GM18508 (cell line): ENCODE measurements around the gene CDC42SE1.

ENCODE experiments used
- ATAC-seq: cut with Tn5 transposase; IDR thresholded peaks from one replicate; pipeline ENCODE4 v1.9.1; 2021; ENCODE audit warnings: moderate number of reproducible peaks; ENCODE audit not compliant: insufficient read depth, unreplicated experiment

The CDC42SE1 gene

DNA sequence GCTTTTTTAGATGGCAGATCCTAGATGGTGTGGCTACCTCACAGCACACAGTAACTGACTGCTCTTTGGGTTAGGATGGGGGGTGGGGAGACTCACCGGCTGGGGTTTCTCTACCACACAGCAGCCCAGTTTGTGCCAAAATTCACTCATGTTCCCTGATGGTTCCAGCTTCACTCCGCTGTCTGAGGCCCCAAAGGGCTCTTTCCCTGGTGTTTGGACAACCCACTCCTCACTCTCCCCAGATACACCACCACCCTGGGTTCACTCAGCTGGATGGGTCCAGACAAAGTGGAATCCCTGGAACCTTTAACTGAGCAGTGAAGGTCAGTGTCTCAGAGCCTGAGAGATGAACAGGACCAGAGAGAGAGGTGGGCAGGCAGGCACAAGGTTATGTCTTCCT lies 3.8 kb downstream of the CDC42SE1 start:
- ATAC-seq, result no peak

DNA sequence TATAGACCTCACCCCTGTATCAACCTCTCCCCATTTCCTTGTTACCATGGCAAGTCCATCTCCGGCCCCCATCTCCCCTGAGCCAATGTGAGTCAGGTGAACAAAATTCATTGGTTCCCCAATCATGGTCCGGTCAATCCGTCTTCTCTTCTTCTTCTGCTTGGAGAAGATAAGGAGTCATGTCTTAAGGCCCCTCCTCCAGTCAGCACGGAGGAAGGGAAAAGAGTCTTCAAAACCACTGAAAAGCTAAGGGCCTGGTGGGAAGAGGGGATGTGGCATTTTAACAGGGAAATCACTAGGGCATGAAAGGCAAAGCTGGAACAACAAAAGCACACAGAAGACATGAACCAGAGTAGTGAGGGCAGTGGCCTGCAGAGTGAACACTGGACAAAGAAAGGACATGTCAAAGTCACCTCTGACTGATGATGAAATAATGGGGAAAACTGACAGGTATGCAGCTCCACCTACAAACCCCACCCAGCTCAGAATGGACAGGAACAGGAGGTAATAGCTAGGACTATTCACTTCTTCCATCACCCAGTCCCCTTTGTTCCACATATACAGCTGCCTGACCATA lies 4.4 kb downstream of the CDC42SE1 start:
- no peak for ATAC-seq

DNA sequence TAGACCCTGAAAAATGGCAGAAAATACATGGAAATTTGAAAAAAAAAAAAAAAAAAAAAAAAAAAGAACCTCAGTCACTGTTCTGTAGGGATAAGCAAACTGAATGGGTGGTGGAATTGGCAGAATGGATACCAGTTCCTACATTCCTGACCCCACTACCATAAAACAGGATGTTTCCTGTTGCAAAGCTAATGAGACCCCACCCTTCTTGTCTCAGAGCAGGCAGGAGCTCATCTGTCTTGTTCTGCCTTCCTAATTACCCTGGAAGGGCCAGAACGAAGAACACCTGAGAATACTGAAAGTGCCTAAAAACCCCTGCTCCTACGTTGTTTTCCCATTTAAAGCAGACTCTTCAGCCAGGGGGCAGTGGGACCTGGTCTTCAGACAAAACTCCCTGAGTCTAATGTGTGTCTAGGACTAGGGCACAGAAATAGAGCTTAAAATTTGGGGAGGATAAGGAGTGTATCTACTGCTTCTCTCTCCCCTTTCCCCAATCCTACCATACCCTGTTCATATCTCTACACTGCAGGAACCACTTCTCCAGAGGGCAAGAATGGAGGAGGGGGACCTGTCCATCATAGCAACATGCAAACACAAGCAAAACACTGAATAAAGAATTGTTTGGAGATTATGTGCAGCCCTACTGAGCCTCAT lies 7.9 kb downstream of the CDC42SE1 start:
- ATAC-seq, result no peak

DNA sequence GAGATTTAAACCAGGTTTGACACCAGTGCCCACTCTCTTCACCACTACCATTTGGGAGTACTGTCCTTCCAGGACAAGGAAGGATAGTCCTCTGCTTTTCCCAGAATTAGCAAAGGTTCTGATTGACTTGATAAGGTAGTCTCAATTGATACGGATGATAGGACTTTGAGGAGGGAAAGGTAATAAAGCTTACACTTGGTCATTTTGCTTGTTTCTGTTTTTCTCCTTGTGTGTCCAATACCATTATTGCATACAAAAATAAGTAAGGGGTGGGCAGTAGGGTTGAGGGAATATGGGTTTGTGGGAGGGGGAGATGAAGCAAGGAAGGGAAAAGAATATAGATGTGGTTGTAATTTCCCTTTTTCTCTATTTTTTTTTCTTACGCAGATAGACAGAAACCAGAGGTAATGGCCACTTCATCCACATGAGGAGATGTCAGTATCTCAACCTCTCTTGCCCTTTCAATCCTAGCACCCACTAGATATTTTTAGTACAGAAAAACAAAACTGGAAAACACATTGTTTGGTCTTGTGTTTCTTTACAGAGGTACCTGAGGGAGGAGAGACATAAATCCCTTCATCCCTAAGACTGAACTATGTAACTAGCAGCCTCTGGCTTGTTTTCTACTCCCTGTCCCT lies 9.3 kb downstream of the CDC42SE1 start:
- ATAC-seq, result no peak

DNA sequence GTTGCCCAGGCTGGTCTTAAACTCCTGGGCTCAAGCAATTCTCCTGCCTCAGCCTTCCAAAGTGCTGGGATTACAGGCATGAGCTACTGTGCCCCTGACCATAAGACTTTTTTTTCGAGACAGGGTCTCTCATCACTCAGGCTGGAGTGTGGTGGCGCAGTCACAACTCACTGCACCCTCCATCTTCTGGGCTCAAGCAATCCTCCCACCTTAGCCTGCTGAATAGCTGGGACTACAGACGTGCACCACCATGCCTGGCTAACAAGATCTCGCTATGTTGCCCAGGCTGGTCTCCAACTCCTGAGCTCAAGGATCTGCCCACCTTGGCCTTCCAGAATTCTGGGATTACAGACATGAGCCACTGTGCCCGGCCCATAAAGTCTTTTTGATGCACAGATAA lies 10.0 kb downstream of the CDC42SE1 start:
- ATAC-seq, result no peak

DNA sequence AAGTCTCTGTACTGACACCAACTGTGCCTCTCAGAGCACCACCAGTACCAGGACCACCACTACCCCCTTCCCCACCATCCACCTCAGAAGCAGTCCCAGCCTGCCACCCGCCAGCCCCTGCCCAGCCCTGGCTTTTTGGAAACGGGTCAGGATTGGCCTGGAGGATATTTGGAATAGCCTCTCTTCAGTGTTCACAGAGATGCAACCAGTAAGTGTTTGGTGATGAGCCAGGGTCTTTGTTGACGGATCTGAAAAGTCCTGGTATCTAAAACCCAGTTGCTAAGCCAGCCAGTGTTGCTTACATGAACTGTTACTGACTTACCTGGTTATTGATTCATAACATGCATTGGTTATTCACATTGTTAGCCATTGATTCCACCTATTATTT lies 10.8 kb downstream of the CDC42SE1 start:
- no peak for ATAC-seq

DNA sequence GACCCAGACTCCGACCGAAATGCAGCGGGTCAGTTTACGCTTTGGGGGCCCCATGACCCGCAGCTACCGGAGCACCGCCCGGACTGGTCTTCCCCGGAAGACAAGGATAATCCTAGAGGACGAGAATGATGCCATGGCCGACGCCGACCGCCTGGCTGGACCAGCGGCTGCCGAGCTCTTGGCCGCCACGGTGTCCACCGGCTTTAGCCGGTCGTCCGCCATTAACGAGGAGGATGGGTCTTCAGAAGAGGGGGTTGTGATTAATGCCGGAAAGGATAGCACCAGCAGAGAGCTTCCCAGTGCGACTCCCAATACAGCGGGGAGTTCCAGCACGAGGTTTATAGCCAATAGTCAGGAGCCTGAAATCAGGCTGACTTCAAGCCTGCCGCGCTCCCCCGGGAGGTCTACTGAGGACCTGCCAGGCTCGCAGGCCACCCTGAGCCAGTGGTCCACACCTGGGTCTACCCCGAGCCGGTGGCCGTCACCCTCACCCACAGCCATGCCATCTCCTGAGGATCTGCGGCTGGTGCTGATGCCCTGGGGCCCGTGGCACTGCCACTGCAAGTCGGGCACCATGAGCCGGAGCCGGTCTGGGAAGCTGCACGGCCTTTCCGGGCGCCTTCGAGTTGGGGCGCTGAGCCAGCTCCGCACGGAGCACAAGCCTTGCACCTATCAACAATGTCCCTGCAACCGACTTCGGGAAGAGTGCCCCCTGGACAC lies 11.3 kb downstream of the CDC42SE1 start:
- ATAC-seq, result no peak

DNA sequence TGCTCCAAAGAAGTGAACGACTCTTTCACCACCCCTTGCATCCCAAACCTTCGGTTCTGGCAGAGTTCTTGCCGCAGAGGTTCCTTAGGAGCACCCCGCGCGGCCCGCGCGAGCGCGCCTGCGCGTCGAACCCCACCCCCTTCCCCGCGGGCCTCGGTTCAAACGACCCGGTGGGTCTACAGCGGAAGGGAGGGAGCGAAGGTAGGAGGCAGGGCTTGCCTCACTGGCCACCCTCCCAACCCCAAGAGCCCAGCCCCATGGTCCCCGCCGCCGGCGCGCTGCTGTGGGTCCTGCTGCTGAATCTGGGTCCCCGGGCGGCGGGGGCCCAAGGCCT lies 11.9 kb downstream of the CDC42SE1 start, which contains the start of gene C1orf56:
Gene C1orf56 (plus strand): TSS at position 161 of the 334 bp plus-strand sequence. CDS start 97 bp downstream, at position 258.
- no peak for ATAC-seq

DNA sequence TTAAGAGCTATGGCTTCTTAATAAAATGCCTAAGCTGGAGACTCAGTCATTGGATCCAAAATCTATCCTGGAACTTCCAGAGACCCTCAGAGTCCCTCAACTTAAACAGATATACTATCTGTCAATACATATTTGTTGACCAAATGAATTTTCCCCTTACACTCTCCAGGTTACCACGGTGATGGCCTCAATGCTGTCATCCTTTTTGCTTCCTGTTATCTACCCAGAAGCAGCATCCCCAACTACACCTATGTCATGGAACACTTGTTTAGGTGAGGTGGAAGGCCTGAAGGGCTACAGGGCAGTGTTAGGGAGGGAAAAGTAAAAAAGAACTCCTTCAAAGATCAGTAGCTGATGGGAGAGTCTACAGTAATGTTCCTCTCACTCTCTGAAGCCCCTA lies 16.3 kb downstream of the CDC42SE1 start:
- no peak for ATAC-seq

DNA sequence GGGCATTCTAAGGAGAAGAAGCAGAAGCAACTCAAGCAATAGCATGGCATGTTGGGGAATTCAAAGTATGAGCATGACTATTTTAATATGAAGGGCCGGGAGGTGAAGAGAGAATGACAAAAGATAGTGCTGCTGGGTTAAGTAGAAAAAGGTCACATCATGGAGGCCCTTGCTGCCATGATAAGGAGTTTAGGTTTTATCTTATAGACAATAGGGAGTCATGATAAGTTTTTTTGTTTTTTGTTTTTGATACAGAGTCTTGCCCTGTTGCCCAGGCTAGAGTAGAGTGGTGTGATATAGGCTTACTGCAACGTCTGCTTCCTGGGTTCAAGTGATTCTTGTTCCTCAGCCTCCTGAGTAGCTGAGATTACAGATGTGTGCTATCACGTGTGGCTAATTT lies 19.9 kb downstream of the CDC42SE1 start:
- no peak for ATAC-seq

DNA sequence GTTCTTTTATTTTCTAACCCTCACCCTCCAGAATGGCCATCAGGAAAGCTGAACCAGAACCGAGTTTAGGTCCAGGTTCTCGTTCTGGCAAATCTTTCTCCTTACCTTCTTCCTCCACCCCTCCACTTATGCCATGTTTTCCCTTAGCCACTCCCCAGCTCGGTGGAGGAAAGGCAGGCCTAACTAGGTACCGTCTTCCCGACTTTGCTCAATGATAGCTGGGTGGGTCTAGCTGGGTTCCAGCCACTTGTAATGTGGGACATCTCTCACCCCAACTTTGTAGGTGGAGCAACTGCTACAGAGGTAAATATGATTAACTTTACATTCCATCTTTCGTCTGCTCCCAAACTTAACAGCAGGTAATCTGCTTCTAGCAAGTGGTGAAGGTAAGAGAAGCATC lies 22.4 kb downstream of the CDC42SE1 start:
- no peak for ATAC-seq

DNA sequence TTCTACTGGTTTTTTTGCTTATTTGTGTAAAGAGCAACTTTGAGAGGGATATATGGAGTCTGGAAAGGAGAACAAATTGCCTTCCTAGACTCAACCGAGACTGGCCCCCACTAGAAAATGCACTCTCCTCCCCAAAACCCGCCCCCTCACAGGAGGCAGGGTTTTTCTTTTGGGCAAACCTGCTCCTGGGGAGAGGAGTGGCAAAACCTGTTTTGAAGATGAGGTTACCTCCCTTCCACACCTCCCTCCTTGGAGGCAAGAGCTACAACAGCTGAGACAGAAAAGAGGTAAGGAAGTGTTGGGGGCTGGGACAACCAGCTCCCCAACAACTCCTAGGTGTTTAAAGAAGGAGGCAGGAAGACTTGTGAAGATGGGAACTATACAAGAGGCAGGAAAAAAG lies 23.1 kb downstream of the CDC42SE1 start, which contains the start of gene BNIPL:
Gene BNIPL (plus strand): TSS at position 231 of the 400 bp plus-strand sequence. CDS start 140 bp downstream, at position 371.
- ATAC-seq, result no peak

DNA sequence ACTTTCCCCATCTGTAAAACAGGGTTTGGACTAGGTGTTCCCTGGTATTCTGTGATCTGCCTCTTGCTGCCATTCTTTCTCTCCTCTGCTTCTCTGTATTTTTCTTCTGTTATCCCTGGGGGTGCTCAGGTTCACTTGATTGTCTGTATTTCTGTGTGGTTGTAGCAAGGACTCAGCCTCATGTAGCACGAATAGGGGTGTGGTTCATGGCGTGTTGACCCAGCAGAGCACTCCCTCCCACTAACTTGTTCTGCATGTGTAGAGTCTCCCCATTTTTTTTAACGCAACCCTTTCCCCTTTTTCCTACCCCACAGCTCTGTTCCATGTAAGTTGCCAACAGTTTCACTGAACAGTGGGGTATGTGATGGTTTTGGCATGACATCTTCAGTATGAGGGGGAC lies 24.3 kb downstream of the CDC42SE1 start:
- ATAC-seq, result no peak

DNA sequence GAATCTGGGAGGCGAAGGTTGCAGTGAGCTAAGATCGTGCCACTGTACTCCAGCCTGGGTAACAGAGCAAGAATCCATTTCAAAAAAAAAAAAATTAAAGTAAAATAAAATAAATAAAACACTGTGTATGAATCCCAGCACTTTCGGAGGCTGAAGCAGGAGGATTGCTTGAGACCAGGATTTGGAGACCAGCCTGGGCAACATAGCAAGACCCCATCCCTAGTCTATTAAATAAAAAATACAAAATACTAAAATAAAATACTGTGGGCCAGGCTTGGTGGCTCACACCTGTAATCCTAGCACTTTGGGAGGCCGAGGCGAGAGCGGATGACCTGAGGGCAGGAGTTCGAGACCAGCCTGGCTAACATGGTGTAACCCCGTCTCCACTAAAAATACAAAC lies 27.3 kb downstream of the CDC42SE1 start:
- no peak for ATAC-seq

DNA sequence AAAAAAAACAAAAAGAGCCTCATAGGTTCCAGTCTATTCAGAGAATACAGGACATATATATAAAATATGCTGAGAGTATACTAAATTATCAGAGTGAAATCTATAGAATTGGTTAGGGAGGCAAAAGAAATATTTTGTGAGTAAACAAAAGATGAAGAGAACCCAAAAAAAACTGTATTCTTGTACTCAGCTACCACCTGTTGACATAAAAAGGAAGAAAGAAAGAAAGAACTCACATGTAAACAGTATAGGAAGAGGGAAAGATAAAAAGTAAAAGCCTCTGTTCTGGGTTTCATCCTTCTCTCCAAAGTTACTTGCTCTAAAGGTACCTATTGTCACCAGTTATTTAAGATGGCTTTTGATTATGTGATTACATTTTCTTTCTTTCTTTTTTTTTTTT lies 33.0 kb downstream of the CDC42SE1 start:
- no peak for ATAC-seq

DNA sequence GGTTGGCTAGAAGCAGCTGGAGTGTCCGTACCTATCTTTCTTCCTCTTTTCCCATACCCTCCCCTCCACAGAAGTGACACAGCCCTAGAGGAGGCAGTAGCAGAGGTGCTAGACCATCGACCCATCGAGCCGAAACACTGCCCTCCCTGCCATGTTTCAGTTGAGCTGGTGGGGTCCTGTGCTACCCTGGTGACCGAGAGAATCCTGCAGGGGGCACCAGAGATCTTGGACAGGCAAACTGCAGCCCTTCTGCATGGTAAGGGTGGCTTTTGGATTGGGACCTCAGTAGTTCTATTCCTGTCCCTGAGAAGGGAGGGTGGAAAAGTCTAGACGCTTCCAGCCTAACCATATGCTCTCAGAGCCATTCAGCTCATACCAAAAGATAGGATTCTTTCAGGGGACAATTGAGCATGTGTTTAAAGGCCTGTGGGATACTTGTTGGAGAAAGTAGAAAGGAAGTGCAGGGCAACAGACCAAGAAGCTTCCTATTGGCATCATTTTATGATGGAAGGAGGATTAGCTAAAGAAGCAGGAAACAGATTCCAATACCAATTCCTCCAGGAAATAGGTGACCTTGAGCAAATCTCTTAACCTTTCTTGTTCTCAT lies 34.8 kb downstream of the CDC42SE1 start:
- no peak for ATAC-seq

DNA sequence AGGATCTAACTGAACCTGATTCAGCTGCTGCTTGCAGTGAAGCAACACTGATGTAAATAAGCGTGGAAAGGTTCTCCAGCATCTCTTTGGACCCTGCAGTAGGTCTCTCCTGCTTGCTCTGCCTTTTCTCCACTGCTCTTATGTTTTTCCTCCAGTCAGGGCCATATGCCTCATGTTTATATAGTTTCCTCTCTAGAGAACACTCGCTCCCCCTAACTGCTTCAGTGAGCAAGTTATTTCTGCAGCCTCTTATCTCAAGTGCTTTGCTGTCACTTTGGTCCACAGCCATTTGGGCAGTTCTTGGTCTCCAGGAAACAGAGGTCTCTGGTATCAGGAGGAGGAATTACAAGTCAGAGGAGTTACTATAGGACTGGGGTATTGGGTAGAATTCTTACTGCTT lies 45.9 kb downstream of the CDC42SE1 start:
- ATAC-seq, result no peak

DNA sequence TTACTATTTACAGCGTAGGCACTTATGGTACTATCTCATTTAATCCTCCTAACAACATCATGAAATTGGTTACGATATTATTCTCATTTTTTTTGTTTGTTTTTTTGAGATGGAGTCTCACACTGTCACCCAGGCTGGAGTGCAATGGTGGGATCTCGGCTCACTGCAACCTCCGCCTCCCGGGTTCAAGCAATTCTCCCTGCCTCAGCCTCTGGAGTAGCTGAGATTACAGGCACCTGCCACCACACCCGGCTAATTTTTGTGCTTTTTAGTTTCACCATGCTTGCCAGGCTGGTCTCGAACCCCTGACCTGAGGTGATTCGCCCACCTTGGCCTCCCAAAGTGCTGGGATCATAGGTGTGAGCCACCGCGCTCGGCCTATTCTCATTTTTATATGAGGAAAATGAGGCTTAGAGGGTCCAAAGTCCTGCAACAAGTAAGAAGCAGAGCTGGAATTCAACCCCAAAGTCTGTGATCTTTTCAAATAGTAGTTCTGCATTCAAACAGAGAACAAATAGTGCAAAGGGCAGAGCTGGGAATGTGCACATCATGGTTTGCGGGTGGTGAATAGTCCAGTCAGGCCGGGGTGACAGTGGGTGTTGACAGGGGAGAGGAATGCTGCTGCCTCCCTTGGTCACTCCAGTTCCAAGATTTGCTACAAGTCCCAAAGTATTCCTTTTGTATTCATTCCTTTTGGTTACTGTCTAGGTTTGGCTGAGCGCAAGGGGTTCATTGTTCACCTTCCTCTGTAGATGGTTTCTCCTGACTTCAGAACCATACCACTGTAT lies 46.5 kb downstream of the CDC42SE1 start:
- ATAC-seq, result no peak

DNA sequence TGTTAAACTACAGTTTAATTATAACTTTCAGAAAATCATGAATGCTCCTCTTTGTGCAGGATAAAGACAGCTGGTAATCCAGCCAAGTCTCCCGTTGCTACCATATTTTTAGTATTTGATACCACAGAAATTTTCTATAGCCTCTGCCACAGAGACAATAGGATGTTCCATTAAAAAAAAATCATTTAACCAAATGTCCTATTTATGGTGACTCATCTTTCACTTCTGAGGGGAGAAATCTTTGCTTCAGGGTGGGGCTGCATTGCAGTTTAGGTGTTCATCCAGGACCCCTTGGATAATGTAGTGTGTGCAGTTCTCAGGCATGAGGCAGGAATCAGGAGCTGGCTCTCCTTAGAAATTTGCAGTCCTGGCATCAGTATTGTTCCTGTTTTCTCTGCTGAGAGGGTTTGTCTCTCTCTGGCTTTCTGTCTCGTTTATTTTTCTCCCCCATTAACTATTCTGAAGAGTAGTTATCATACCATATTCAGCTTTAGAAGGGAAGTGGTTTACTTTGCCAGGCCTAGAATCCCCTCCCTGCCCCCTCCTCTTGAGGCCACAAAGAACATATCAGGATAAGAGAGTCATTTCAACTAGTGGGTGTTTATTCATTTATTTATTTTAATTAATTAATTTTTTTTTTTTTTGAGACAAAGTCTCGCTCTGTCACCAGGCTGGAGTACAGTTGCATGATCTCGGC lies 48.1 kb downstream of the CDC42SE1 start:
- no peak for ATAC-seq

DNA sequence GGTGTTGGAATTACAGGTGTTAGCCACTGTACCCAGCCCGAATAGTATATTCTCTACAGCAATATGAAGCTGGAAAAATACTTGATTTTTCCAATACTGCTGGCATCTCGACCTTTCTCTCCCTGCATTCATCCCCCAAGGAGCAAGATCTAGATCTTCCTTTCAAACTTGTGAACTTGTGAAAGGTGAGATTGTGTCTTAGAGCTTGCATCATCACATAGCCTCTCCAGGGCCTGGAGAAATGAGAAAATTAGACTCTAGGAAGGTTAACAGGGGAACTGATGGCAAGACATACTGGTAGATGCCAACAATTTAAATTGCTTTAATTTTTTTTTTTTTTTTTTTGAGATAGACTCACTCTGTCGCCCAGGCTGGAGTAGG lies 49.1 kb downstream of the CDC42SE1 start:
- ATAC-seq, result no peak
